Nephron (organoid): ENCODE data around the gene CC2D2A.
A peak's percentile ranks its signal among the peaks of the same experiment; 100 is the strongest.

Experiments used
- H3K27ac Mint-ChIP-seq, 3 experiments: 2 replicates each; pipeline ENCODE4 v1.8.0; 2020; ENCODE audit warnings: mixed read lengths in 3 of 3, mild to moderate bottlenecking in 2 of 3, moderate library complexity in 1 of 3
- H3K27me3 Mint-ChIP-seq: 2 replicates; pipeline ENCODE4 v1.8.0; 2021; ENCODE audit warnings: low read depth, mild to moderate bottlenecking, moderate library complexity, mixed read lengths
- H3K36me3 Mint-ChIP-seq: 2 replicates; pipeline ENCODE4 v1.8.0; 2020; ENCODE audit warnings: low read depth, mixed read lengths
- H3K4me1 Mint-ChIP-seq: 2 replicates; pipeline ENCODE4 v1.8.0; 2020; ENCODE audit warnings: mixed read lengths
- H3K4me3 Mint-ChIP-seq, 3 experiments: 2 replicates each; pipeline ENCODE4 v1.8.0; 2020; ENCODE audit warnings: mild to moderate bottlenecking in 3 of 3, mixed read lengths in 3 of 3, moderate library complexity in 2 of 3
- H3K9me3 Mint-ChIP-seq: 2 replicates; pipeline ENCODE4 v1.8.0; 2020; ENCODE audit warnings: mixed read lengths
- TF ChIP-seq, protein P1 (sequence below), 3 experiments: fragments of 200-600 bp; sonication (generic); IDR thresholded peaks; one replicate each; pipeline ENCODE4 v1.5.0; 2021; ENCODE audit warnings: antibody characterized with exemption in 3 of 3; ENCODE audit not compliant: unreplicated experiment in 3 of 3

Gene CC2D2A

DNA sequence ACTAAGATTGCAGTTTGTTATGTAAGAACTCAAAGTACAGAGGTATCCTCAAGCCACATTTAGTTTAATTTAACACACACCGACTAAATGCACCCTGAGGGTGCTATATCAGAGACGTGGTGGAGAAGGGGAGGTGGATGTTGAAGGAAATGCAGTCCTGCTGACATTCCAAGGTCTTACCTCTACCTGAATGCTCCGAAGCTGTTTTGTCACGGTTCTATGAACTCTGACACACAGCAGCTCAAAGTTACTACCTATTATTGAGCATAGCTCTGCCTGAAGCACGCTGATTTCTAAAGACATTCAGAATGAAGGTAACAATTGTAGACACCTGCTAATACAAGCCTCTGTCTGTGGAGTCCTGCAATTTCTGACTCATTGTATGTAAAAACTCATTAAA is 6.7 kb downstream of the CC2D2A start:
- H3K27ac Mint-ChIP-seq = peak overlapping the region in 1 of 3 experiments; percentile 75
- H3K27me3 Mint-ChIP-seq = no peaks in the 10 kb centered on the region
- TF ChIP-seq, protein P1, sequence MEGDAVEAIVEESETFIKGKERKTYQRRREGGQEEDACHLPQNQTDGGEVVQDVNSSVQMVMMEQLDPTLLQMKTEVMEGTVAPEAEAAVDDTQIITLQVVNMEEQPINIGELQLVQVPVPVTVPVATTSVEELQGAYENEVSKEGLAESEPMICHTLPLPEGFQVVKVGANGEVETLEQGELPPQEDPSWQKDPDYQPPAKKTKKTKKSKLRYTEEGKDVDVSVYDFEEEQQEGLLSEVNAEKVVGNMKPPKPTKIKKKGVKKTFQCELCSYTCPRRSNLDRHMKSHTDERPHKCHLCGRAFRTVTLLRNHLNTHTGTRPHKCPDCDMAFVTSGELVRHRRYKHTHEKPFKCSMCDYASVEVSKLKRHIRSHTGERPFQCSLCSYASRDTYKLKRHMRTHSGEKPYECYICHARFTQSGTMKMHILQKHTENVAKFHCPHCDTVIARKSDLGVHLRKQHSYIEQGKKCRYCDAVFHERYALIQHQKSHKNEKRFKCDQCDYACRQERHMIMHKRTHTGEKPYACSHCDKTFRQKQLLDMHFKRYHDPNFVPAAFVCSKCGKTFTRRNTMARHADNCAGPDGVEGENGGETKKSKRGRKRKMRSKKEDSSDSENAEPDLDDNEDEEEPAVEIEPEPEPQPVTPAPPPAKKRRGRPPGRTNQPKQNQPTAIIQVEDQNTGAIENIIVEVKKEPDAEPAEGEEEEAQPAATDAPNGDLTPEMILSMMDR (IDR thresholded peaks at IDR 0.05; ENCODE audit: unreplicated experiment in 3 of 3) = no peak

DNA sequence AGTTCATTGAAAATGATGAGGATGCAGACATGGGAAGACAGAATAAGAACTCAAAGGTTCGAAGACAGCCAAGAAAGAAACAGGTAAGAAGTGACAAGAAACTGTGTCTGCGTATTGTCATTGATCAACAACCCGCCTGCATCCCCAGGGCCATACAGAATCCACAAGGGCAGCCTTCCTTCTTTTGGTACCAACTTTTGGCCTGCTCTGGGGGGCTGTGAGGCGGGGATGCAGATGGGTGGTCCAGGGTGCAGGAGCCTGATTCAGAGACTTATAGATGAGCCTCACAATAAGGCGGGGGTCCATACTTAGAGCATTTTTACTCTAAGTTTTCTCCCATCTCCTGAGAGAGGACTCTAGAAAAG is 9.0 kb downstream of the CC2D2A start:
- Mint-ChIP-seq H3K9me3 (peaks cover 4% of the 10 kb centered on the region), H3K27me3 (no peaks in the 10 kb centered on the region), H3K36me3 (peaks cover 23% of the 10 kb centered on the region), H3K4me3 (peak overlapping the region; percentile 91 to 94 (median 93)), H3K27ac (peak overlapping the region; percentile 97 to 99 (median 99)), H3K4me1 (peaks cover 17% of the 10 kb centered on the region)
- TF ChIP-seq, protein P1 (IDR thresholded peaks at IDR 0.05; ENCODE audit: unreplicated experiment in 3 of 3) = no peak

More for the DNA sequence above, 6.7 kb downstream of the CC2D2A start:
- H3K4me3 Mint-ChIP-seq = no peak overlapping the region
- H3K9me3 Mint-ChIP-seq = no peaks in the 10 kb centered on the region
- peaks cover 19% of the 10 kb centered on the region for H3K4me1 Mint-ChIP-seq
- H3K36me3 Mint-ChIP-seq = peaks cover 6% of the 10 kb centered on the region

DNA sequence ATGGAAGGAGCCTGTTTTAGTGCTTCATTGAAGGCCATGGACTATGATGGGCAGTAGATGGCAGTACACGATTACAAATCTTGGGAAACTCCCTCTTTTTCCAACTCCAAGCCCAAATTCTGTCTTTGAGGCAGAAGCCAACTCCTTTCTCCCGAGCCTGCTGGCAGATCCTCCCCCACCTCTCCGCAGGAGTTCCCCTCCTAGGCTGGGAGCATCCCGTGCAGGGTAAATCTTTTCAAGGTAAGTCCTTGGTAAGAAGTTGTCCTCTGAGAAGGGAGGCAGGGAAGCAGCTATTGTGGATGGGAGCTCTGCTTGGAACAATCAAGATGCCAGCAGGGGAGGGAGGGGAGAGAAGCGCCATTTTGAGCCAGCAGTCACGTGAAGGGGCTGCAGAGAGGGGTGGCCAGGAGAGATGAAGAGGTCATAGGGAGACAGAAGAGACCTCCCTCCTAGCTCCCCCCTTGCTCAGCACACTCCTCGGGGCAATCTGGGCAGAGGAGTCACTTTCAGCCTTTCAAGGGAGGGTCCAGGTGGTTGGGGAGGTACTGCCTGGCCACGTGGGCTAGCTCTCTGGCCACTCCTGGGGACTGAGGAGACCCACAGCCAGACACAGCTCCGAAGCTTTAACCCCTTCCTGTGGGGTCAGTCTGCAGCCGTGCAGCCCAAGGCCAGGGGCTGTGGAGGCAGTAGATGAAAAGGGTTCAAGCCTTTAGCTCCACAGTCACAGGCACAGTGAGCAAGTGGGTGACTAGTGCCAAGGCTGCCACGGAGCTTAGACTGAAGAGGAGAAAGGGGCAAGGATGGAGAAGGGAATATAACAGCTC is 9.6 kb downstream of the CC2D2A start:
- Mint-ChIP-seq H3K4me3 (peak overlapping the region; percentile 91 to 94 (median 93)), H3K9me3 (peaks cover 10% of the 10 kb centered on the region), H3K4me1 (peaks cover 17% of the 10 kb centered on the region), H3K36me3 (peaks cover 29% of the 10 kb centered on the region), H3K27ac (peak overlapping the region; percentile 97 to 99 (median 99)), H3K27me3 (no peaks in the 10 kb centered on the region)
- TF ChIP-seq, protein P1 (IDR thresholded peaks at IDR 0.05; ENCODE audit: unreplicated experiment in 3 of 3) = peak; percentile 59 to 83 (median 72)

DNA sequence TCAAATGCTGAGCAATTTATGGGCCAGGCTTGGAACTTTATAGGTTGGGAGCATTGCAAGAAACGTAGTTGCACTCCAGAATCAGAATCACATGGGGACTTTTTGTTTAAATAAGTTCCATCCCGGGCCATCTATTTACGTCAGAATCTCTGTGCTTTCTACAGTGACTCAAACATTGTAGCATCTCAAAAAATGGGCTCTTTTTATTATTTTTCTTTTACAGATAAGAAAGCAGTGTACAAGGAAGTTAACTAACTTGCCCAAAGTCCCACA is 10.2 kb downstream of the CC2D2A start:
- peaks cover 34% of the 10 kb centered on the region for H3K36me3 Mint-ChIP-seq
- peaks cover 17% of the 10 kb centered on the region for H3K4me1 Mint-ChIP-seq
- peaks cover 15% of the 10 kb centered on the region for H3K9me3 Mint-ChIP-seq
- TF ChIP-seq, protein P1 (IDR thresholded peaks at IDR 0.05; ENCODE audit: unreplicated experiment in 3 of 3) = no peak
- H3K4me3 Mint-ChIP-seq = peak overlapping the region; percentile 91 to 94 (median 93)
- peak overlapping the region; percentile 97 to 99 (median 99) for H3K27ac Mint-ChIP-seq
- H3K27me3 Mint-ChIP-seq = no peaks in the 10 kb centered on the region

- Mint-ChIP-seq H3K4me3 (no peak overlapping the region), H3K36me3 (peaks cover 57% of the 10 kb centered on the region), H3K27me3 (no peaks in the 10 kb centered on the region), H3K9me3 (peaks cover 34% of the 10 kb centered on the region), H3K27ac (peak overlapping the region; percentile 18 to 67 (median 50)), H3K4me1 (peaks cover 17% of the 10 kb centered on the region)
- TF ChIP-seq, protein P1 (IDR thresholded peaks at IDR 0.05; ENCODE audit: unreplicated experiment in 3 of 3) = no peak
Observed at GRCh38 chr4:15481961-15482745, 12.5 kb downstream of the CC2D2A start.
